ENCODE results near the gene FEZF1. TPM values are rescaled to one million over a fixed set of nuclear protein-coding genes. Genes with fewer than 3 reads are reported as not detected.

The FEZF1 gene
- total RNA-seq, 4 donors from 2014 or later: not detected

GRCh38 chr7:122340427-122340826 is 35.9 kb upstream of the FEZF1 start:
- 92 to 94% methylated on average over 1 of the region's 1 CpG for WGBS, 2 donors
- no peaks in the 10 kb centered on the region for H3K36me3 ChIP-seq
- TF ChIP-seq POLR2A (IDR thresholded peaks at IDR 0.05) (no peak), CTCF (IDR thresholded peaks at IDR 0.05) (no peak)
- DNase-seq: no peak
- H3K9me3 ChIP-seq: no peaks in the 10 kb centered on the region
- intact Hi-C loops (cut with DNase I): no loop called here
- H3K4me3 ChIP-seq (replicated peaks in 1 of 3): no peak overlapping the region
- H3K27me3 ChIP-seq: no peaks in the 10 kb centered on the region
- H3K4me1 ChIP-seq: no peaks in the 10 kb centered on the region
- no peak overlapping the region for H3K27ac ChIP-seq

GRCh38 chr7:122339145-122339904 is 34.8 kb upstream of the FEZF1 start:
- no peak for DNase-seq
- Histone ChIP-seq H3K4me1 (no peaks in the 10 kb centered on the region), H3K27me3 (no peaks in the 10 kb centered on the region), H3K9me3 (no peaks in the 10 kb centered on the region), H3K4me3 (replicated peaks in 1 of 3) (no peak overlapping the region), H3K36me3 (no peaks in the 10 kb centered on the region), H3K27ac (no peak overlapping the region)
- WGBS, 2 donors: 75 to 77% methylated on average over 6 of the region's 6 CpGs
- TF ChIP-seq POLR2A (IDR thresholded peaks at IDR 0.05) (no peak), CTCF (IDR thresholded peaks at IDR 0.05) (no peak)
- intact Hi-C loops (cut with DNase I): no loop called here

GRCh38 chr7:122337011-122337410 is 32.5 kb upstream of the FEZF1 start:
- no peaks in the 10 kb centered on the region for H3K36me3 ChIP-seq
- no peak overlapping the region for H3K4me3 ChIP-seq (replicated peaks in 1 of 3)
- intact Hi-C loops (cut with DNase I): no loop called here
- no peaks in the 10 kb centered on the region for H3K27me3 ChIP-seq
- 78 to 81% methylated on average over 2 of the region's 2 CpGs for WGBS, 2 donors
- H3K9me3 ChIP-seq: no peaks in the 10 kb centered on the region
- H3K27ac ChIP-seq: no peak overlapping the region
- H3K4me1 ChIP-seq: no peaks in the 10 kb centered on the region
- no peak for DNase-seq
- TF ChIP-seq POLR2A (IDR thresholded peaks at IDR 0.05) (no peak), CTCF (IDR thresholded peaks at IDR 0.05) (no peak)

- Histone ChIP-seq H3K4me1 (no peaks in the 10 kb centered on the region), H3K4me3 (replicated peaks in 1 of 3) (no peak overlapping the region), H3K27ac (no peak overlapping the region), H3K36me3 (no peaks in the 10 kb centered on the region), H3K9me3 (no peaks in the 10 kb centered on the region), H3K27me3 (no peaks in the 10 kb centered on the region)
- intact Hi-C loops (cut with DNase I): no loop called here
- DNase-seq: no peak
- TF ChIP-seq POLR2A (IDR thresholded peaks at IDR 0.05): no peak
- TF ChIP-seq CTCF (IDR thresholded peaks at IDR 0.05): no peak
- 81 to 87% methylated on average over 8 of the region's 8 CpGs for WGBS, 2 donors
Observed at GRCh38 chr7:122329145-122329802, 24.7 kb upstream of the FEZF1 start.

GRCh38 chr7:122327969-122328368 is 23.4 kb upstream of the FEZF1 start:
- Histone ChIP-seq H3K4me1 (no peaks in the 10 kb centered on the region), H3K27me3 (no peaks in the 10 kb centered on the region), H3K9me3 (no peaks in the 10 kb centered on the region), H3K36me3 (no peaks in the 10 kb centered on the region), H3K27ac (no peak overlapping the region), H3K4me3 (replicated peaks in 1 of 3) (no peak overlapping the region)
- 54 to 60% methylated on average over 3 of the region's 3 CpGs for WGBS, 2 donors
- no peak for DNase-seq
- intact Hi-C loops (cut with DNase I): no loop called here
- TF ChIP-seq POLR2A (IDR thresholded peaks at IDR 0.05): no peak
- TF ChIP-seq CTCF (IDR thresholded peaks at IDR 0.05): no peak
